Activated CD4-positive, alpha-beta T cell treated with anti-CD3 and anti-CD28 coated beads for 1 hour (primary cell): ENCODE results near the gene GPBP1.
"Not testable (repeated sequence)": the region's sequence is repeated elsewhere in the genome, so short reads cannot be mapped to it uniquely, and the experiment has no call there.

ENCODE experiments used
- DNase-seq: peaks from one replicate; pipeline ENCODE4 v3.0.0-alpha.2; 2020

Gene GPBP1

GRCh38 chr5:57215629-57216195 lies 41.9 kb downstream of the GPBP1 start:
- DNase-seq = no peak

- DNase-seq = no peak
Observed at GRCh38 chr5:57216714-57217113, 42.9 kb downstream of the GPBP1 start.

- DNase-seq = no peak
Observed at GRCh38 chr5:57219386-57219785, 45.5 kb downstream of the GPBP1 start.

- no peak for DNase-seq
Observed at GRCh38 chr5:57221049-57221568, 47.2 kb downstream of the GPBP1 start.

GRCh38 chr5:57225553-57225952 lies 51.7 kb downstream of the GPBP1 start:
- DNase-seq = no peak

- DNase-seq = no peak
Observed at GRCh38 chr5:57229313-57229712, 55.5 kb downstream of the GPBP1 start.

- no peak for DNase-seq
Observed at GRCh38 chr5:57231607-57232006, 57.7 kb downstream of the GPBP1 start.

GRCh38 chr5:57232293-57233033 lies 58.6 kb downstream of the GPBP1 start:
- DNase-seq = no peak

- DNase-seq = no peak
Observed at GRCh38 chr5:57243286-57244137, 69.7 kb downstream of the GPBP1 start.

- DNase-seq = no peak
Observed at GRCh38 chr5:57244331-57244730, 70.5 kb downstream of the GPBP1 start.

- DNase-seq = no peak
Observed at GRCh38 chr5:57246426-57246825, 72.6 kb downstream of the GPBP1 start.

GRCh38 chr5:57247765-57248164 lies 73.9 kb downstream of the GPBP1 start:
- DNase-seq = no peak

- DNase-seq = no peak
Observed at GRCh38 chr5:57249265-57249874, 75.5 kb downstream of the GPBP1 start.

GRCh38 chr5:57258052-57258451 lies 84.2 kb downstream of the GPBP1 start:
- no peak for DNase-seq

GRCh38 chr5:57258943-57259342 lies 85.1 kb downstream of the GPBP1 start:
- DNase-seq = no peak

- no peak for DNase-seq
Observed at GRCh38 chr5:57259704-57260103, 85.8 kb downstream of the GPBP1 start.

GRCh38 chr5:57262541-57262940 lies 88.7 kb downstream of the GPBP1 start:
- no peak for DNase-seq

GRCh38 chr5:57267805-57268204 lies 93.9 kb downstream of the GPBP1 start:
- DNase-seq = no peak

- DNase-seq = no peak
Observed at GRCh38 chr5:57276353-57276752, 102.5 kb downstream of the GPBP1 start.

- DNase-seq = no peak
Observed at GRCh38 chr5:57277085-57277484, 103.2 kb downstream of the GPBP1 start.

- no peak for DNase-seq
Observed at GRCh38 chr5:57280853-57281252, 107.0 kb downstream of the GPBP1 start.

- not testable (repeated sequence) for DNase-seq
Observed at GRCh38 chr5:57285084-57285483, 111.2 kb downstream of the GPBP1 start.

- DNase-seq = no peak
Observed at GRCh38 chr5:57291894-57292293, 118.0 kb downstream of the GPBP1 start.
